ENCODE data around the gene SULT2B1.

SULT2B1 gene

DNA sequence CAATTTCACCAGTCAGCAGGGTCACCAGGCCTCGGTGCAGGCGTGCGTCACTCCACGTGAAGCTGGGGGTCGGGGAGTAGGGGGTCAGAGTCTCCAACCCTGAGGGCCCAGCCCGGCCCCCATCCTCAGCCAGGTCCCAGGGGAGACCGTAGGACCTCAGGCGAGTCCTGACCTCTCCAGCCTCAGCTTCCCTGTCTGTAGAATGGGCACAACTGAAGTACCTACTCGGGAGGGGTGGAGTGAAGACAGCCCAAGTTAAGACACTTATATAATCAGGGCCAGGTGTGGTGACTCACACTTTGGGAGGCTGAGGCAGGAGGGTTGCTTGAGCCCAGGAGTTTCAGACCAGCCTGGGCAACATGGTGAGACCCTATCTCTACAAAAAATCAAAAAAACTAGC, 51.9 kb downstream of the SULT2B1 start:
- no peak for DNase-seq

DNA sequence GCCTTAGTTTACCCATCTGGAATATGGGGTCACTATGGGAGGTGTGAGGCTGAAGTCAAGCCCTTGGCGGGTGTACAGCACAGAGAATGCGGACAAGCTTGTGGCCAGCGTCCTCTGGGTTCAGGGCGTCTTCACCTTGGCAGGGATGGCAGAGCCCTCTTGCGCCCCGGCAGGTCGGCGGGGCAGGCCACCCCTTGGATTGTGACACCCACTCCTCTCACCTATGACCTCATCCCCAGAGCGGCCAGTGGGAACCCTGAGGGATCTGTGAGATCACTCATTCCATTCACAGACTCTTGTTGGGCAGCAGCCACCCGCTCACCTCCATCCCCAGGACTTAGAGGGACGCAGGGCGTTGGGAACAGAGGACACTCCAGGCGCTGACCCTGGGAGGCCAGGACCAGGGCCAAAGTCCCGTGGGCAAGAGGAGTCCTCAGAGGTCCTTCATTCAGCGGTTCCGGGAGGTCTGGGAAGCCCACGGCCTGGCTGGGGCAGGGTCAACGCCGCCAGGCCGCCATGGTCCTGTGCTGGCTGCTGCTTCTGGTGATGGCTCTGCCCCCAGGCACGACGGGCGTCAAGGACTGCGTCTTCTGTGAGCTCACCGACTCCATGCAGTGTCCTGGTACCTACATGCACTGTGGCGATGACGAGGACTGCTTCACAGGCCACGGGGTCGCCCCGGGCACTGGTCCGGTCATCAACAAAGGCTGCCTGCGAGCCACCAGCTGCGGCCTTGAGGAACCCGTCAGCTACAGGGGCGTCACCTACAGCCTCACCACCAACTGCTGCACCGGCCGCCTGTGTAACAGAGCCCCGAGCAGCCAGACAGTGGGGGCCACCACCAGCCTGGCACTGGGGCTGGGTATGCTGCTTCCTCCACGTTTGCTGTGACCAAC, 54.7 kb downstream of the SULT2B1 start, which contains the start of gene SPACA4:
Gene SPACA4 (plus strand): TSS at position 280 of the 896 bp plus-strand sequence. CDS start 237 bp downstream, at position 517.
- no peak for DNase-seq

DNA sequence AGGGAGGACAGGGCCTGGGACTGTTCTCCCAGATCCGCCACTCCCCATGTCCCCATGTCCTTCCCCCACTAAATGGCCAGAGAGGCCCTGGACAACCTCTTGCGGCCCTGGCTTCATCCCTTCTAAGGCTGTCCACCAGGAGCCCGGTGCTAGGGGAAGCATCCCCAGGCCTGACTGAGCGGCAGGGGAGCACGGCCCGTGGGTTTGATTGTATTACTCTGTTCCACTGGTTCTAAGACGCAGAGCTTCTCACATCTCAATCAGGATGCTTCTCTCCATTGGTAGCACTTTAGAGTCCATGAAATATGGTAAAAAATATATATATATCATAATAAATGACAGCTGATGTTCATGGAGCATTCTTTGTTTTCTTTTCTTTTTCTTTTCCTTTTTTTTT, 55.4 kb downstream of the SULT2B1 start:
- no peak for DNase-seq

DNA sequence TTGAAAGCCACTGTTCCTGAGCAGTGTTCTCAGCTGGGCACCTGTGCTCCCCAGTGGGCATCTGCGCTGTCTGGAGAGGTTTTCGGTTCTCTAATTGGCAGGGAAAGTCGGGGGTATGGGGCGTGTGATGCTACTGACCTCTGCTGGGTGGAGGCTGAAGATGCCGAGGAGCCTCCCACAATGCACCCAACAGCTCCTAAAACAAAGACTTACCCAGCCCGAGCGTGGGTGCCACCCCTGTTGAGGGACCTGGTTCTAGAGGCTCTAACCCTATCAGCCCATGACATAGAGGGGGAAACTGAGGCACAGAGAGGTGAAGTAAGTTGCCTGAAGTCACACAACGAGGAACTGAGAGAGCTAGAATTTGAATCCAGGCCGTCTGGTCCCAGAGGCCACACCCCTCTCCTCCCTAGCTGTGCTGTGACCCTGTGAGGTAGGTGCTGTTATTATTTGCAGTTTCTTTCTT, 56.9 kb downstream of the SULT2B1 start:
- peak; percentile 38 for DNase-seq

DNA sequence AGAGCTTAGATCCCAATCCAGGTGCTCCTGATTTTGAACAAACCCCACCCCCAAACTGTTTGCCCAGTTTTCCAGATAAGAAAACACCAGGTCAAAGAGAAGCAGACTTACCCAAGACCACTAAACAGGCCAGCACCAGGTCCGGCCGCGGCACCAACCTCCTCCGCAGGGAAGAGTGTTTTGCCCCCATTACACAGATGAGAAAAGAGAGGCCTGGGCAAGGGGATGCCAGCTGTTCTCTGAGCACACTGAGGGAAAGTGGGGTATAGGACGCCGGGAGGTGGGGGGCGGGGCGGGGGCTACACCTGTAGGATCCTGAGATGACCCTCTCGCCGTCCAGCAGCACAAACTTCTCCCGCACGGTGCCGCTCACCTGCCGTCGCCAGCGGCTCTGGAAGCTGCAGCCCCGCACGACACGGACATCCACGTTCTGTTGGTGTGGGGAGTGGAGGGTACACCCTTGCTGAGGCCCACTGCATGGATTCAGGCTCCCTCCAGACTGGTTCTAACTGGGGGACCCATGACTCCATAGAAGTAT, 57.7 kb downstream of the SULT2B1 start:
- DNase-seq, result no peak

DNA sequence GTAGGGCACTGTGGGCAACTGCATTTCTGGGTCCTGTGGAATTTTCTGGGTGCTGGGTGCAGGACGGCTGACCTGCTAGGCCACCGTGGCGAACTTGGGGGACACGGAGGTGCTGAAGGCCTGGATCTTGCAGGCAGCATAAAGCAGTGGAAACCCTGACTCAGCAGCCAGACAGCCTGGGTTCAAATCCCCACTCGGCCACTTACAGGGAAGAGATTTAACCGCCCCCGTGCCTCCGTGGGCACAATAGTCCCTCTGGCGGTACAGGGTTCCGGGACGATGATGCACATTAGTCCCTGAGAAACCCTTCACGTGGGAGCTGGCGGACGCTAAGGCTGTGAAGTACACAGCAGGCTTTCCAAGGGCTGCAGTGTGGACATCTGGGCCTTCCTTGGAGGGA, 59.9 kb downstream of the SULT2B1 start:
- no peak for DNase-seq

DNA sequence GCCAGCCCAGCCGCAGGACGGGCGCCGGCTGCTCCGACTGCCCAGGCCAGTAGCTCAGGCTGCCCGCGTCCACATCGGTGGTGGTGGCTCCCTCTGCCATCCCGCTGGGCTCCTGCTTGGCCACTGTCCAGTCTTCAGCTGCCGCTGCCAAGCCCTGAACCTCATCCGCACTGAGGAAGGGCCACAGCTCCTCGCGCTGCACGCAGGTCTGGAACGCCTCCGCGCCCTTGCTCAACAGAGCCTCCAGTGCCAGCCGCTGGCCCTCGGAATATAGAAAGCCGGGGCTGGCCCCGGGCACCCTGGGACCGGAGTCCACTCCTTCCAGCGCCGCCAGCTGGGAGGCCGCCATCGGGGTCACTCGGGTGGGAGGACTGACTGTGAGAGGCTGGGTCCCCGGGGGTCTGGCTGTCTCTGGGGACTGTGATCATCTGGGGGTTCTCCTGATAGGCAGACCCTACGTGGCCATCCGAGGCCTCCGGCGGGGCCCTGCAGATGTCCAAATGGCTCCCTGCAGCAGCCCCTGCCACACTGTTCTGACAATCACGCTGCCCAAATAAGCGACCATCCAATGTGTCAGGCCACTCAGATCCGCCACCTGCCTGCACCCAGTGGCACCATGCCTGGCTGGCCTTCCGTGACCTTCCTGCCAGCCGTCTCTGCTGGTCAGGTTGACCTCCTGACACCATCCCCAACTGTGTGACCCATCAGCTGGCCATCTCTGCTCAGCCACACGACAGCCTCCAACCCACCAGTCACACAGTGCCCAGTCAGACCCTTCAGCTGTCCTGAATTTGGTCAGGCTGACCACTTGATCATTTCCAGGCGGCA, 61.3 kb downstream of the SULT2B1 start:
- no peak for DNase-seq

DNA sequence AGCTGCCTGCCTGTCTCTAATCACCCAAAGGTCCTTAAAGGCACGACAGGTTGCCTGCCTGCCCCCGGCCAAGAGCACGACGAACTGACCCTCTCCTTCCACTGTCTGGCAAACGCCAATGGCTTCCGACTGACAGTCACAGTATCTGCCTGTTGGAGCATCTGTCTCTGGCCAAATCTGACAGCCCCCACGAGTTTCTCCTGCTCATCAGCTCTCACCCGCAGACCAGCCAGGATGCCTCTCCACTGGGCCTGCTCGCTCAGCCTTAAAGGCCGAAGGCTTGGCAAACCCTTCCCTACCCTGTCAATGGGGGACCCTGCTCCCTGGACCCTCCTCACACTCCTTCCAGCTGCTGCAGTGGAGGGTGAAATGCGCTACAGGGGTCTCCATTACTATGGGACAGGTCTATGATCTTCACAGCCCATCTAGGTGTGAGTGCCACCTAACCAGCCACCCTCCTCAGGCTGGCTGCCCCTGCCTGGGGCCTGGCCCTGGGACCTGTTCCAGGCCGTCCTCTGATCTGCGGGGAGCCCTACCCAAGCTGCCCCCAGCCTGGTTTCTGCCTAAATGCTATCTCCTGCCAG, 62.0 kb downstream of the SULT2B1 start:
- no peak for DNase-seq

DNA sequence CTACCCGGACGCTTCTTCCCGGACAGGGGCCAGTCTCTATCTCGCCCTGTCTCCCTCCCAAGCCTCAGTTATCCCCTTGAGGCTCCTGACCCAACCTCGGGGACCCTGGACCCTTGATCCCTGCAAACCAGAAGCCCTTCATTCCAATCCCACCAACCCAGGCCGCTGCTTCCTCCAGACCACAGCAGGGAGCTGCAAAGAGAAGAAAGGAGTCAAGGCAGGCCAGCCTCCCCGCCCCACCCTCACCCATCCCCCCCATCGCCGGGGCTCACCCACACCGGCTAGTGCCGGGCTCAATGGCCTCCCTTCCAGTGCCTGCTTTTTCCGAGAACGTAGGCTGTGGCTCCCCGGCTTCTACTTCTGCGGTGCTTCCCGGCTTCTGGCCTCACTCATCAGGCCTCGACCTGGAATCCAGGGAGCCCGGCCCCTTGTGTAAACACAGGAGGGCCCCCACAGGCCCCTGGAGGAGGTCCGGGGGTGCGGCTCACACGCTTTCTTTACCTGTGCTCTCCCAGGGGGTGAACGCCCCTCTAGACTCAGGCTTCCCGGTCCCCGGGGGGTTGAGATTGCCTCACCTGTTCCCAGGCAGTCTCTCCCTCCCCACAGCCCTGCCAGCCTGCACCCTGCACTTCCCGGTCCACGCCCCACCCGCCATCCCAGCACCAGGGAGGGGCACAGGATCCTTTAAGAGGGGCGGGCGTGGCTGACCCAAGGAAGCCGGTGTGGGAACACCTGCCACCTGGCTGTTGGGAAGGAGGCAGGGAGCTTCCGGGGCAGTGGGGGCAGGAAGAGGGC, 62.7 kb downstream of the SULT2B1 start, which contains the start of gene FAM83E:
Gene FAM83E (minus strand): TSS at position 641 of the 795 bp plus-strand sequence. CDS start 1,704 bp downstream, outside the sequence.
- no peak for DNase-seq

DNA sequence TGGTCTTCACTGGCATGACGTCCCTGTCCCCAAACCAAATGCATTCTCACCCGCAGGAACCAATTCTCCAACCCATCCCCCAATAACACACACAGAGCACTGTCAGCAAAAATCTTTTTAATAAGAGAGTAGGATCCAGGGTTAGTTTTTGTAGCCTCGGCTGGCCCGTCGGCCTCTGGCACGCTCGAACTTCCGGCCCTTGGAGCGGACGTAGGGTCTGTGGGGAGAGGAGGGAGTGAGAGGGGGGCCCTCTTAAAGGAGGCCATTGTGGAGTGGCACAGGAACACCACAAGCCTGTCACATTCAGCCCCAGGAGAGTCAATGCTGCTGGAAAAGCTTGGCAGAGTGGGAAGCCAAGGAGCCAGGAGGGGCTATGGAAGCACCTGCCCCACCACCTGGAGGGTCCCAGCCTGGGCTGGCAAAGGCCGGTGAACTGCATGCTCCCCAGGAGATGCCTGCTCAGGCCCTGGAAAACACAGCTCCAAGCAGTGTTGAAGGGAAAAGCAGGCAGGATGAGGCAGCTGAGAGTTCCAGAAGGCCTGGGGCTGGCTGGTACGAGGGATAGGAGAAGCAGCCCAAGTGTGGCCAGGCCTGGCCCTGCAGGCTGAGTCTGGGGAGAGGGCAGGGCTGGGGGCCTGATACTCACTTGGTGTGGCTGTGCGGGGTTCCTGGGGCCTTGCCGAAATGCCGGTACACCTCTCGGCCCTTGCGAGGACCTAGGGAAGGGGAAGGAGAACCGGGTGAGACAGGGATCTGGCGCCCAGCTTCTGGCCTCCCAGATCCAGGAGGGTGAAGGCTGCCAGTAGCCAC, 63.5 kb downstream of the SULT2B1 start:
- no peak for DNase-seq

DNA sequence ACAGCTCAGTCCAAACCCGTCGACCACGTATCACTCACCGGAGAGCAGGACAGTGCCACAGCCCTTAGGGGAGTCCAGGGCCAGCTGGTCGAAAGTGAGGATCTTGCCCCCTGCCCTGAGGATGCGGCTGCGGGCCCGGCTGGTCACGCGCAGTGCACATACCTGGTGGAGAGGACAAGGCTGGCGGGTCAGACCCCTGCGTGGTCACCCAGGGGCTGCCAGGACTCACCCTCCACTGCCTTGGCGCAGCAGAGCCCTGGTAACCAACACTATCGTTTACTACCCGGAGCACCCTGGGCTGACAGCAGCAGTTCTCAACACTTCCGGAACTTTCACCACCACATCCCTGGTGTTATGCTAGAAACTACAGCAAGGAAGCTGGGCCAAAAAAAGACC, 64.1 kb downstream of the SULT2B1 start:
- DNase-seq, result no peak

DNA sequence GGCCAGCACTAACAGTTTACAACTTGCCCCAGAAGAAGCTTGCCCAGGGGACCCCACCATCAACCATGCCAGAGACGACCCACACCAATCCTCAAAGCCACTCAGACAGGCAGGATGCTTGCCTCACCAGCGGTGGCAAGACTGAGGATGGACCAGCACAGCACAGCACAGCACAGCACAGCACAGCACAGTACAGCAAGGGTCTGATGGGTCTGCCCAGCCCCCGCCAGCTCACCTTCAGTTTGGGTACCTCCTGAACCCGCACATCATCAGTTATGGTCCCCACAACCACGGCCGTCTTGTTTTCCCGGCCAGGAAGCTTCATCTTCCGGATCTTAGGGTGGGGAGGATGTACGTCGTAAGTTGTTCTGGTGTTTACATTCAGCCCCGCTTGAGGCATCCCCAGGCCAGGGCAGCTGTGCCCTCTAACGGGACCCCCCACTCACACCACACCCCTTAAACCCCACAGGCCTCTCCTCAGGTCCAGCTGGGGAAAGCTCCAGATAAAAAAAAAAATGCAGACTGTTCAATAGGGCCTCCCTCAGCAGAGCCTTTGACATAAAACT, 64.6 kb downstream of the SULT2B1 start:
- no peak for DNase-seq

DNA sequence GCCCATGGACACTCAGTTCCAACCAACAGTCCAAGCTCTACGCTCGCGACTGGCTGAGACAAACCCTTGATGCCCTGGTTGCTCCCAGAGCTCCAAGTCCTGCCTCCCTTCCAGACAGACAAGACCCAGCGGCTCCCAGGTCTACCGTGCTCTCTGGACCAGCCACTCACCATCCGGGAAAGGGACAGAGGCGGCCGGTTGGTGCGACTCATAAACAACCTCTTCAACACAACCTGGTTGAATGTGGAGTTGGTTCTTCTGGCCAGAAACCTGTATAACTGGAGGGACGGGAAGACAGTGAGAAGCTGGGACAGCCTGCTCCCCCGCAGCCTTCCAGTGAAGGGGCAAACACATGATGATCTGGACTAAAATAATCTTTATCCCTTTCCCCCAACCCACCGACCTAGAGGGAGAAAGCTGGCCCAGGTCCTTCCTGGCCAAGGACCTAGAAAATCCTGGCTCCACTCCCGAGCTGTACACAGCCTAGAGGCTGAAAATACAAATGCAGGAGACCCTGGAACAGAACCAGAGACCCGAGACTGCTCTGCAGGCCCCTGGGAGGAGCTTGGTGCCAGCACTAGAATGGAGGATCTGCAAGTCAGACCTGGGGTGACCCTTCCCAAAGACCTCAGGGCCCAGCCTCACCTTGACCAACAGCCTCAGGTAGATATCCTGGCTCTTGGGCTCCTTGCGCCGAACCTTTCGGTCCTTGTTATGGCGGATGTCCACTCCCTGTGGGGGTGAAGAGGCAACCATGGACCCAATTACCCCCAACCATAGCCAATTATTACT, 65.4 kb downstream of the SULT2B1 start:
- no peak for DNase-seq

DNA sequence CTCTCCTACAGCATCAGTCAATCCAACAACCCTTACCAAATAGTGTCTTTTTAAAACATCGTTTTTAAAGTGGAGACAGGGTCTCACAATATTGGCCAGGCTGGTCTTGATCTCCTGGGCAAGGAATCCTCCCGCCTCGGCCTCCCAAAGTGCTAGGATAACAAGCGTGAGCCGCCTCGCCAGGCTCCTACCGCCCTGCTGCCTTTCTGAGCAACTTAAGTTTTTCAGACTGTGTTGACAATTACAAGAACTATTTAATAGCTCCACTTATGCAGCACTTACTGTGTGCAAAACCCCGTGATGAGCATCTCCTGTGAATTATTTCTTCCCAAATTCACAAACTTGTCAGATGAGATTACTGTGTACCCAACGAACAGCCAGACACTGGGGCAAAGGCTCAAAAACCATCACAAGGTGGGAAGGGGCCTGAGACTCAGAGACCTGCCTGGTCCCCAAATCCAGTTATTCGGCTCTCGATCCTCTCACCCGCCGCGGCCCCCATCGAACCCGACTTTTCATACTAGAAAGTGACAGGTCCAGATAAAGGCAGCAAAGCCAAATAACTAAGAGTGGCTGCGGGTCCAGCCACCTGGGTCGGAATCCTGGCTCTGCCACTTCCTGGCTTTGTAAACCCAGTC, 66.4 kb downstream of the SULT2B1 start:
- peak; percentile 42 for DNase-seq

DNA sequence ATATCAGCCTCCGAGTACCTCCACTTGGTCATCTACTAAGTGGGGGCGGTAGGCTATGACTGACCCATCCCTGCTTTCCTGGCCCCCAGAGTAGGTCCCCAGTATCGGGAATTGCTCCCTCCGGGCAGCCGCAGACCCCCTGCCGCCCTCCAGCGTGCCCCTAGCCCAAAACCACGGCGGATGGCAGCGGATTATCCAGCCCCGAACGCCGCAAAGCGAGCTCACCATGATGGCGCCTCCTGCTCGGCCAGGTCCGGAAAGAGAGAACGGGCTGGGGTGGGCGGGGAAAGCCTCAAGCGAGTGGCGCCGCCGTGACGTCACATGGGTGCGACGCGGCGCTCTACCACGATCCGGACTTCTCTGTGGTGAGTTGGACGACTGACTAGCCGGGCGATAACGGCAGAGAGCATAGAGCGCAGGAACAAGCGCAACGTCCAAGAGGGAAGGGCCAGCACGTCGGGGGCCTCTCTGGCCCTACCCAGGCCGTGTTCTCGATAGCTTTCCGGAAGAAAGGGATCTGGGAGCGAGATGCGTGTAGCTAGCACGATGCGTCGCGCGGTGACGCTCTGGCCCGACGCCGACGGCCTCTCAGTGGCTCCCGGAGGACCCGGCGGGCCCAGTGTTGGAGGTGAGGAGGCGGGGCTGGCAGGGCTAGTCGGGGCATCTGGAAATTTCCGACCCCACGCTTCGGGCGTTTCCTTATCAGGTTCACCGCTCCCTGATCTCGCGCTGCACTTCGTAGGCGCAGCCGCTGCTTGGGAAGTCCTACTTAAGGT, 67.1 kb downstream of the SULT2B1 start, which contains the start of the genes RPL18 and SPHK2:
Gene RPL18 (minus strand): TSS at position 263 of the 776 bp plus-strand sequence. CDS start 35 bp downstream, at position 228.
Gene SPHK2 (plus strand): TSS at position 591 of the 776 bp plus-strand sequence. CDS start 1,009 bp downstream, outside the sequence.
- DNase-seq, result peak; percentile 94

DNA sequence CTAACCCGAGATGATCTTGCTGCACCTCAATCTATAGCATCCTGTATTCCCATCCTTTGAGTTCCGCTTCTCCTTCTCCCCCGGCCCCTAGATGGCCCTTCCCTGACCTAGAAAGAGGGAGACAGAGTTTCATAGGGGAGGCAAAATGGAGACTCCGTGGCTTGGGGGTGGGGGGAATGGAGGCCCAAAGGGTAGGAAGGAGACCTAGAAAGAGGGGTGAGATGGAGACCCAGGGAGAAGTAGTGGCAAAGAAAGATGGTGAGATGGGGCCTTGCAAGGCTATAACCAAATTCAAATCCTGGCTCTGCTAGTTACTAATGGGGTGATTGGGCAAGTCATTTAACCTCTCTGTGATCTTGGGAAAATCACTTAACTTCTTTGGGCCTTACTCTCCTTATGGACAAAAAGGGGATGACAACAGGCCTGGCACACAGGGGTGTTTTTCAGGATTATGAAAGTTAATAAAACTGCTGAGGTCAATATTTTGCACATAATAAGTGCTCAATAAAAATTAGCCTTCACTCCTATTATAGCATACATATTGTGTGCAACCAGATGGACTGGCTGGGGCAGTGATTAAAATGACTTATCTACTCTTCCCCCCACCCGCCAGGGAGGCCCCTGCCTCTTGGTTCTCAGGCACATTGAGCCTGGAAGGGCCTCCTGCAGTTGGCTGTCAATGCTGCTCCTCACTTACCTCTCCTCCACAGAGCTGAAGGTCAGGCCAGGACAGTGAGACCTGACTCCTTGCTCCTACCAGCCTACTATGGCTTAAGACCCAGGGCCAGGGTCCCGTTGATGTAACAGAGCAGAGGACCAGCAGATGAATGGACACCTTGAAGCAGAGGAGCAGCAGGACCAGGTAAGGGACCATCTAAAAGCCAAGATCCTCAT, 68.0 kb downstream of the SULT2B1 start:
- DNase-seq, result no peak

DNA sequence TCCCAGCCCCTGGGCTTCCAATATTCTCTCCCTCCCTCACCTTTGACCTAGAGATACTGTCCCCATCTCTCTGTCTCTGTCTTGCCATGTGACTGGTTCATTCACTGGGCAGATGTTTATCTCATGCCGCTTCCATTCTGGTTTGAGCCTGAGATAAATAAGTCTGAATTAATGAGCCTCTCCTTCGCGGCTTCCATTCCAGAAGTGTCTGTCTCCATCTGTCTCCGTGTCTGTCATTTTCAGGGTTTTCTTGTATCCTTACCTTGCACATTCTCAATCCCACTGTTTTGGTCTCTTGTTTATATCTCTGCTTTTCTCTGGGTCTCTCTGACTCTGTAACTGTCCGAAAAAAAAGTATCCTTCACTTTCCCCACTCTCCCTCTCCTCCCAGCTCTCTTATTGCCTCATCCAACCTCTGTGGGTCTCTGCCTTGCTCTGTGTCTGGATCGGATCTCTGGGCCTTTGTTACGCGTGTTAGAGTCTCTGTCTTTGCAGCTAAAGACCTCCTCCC, 71.6 kb downstream of the SULT2B1 start:
- DNase-seq, result no peak

Measured in stimulated activated CD4-positive, alpha-beta T cell treated with anti-CD3 and anti-CD28 coated beads, Interleukin-4, amount 100 ng/mL, for 1 hour (primary cell).